NCI-H146 (cell line): ENCODE data around the gene ITGA1.
"Not testable (repeated sequence)": the region's sequence is repeated elsewhere in the genome, so short reads cannot be mapped to it uniquely, and the experiment has no call there.

Experiments used
- DNase-seq: peaks from one replicate; lab custom pipeline; 2025; lab: John Stamatoyannopoulos, UW

ITGA1 gene

DNA sequence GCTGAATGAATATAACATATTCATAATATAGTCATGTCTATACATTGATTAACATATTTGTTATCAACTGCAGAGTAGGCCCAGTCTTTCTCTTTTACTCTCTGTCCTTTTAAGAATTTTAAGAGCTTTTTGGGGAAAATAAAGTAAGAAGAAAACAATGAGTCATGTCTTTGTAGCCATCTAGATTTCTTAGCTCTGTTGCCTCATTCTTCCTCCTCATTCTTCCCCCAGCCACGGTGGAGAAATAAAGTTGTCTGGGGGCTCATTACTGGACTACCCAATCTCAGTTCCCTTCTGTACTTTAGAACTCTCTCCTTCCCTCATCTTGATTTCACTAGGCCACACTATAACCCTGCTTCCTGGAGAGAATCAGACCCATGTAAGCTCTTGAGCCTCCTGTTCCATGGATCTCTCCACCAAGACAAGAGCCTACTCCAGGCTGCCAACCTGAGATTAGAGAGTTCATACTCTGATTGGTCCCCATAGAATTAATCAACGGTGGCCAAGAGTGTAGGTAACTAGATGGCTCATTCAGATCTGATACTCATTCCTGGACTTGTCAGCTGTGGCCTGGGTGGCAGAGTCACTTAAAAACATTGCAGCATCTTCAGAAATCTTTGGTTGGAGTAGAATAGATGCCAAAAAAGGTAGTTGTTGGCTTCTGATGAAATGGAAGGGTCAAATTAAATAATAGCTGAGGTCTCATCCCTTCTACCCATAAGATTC, 44.2 kb downstream of the ITGA1 start:
- DNase-seq = no peak

DNA sequence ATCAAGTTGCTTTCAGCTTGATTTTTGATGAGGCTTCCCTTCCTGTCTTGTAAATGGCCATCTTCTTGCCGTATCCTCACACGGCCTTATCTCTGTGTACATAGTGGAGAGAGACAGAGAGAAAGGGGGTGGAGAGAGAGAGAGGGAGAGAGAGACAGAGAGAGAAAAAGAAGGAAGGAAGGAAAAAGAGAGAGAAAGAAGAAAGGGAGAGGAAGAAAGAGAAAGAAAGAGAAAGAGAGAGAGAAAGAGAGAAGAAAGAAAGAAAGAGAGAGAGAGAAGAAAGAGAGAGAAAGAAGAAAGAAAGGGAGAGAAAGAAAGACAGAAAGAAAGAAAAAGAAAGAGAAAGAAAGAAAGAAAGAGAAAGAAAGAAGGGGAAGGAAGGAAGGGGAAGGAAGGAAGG, 46.6 kb downstream of the ITGA1 start:
- no peak for DNase-seq

DNA sequence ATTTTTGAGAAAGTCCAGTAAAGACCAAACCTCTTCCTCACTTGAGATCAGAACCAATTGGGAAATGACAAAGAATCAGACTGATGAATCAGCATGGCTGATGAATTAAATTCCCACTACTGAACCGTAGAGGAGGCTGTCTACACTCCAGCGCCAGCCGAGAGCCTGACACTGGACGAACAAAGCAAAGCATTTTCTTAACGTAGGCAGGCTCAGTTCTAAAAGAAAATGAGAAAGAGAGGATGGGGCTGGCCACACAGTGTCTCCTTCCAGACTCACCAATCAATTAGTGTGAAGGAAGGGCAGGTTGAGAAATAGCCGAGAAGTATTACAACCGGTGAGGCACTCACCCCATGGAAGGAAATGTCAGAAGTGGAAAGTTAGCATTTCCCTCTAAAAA, 49.4 kb downstream of the ITGA1 start:
- DNase-seq = no peak

DNA sequence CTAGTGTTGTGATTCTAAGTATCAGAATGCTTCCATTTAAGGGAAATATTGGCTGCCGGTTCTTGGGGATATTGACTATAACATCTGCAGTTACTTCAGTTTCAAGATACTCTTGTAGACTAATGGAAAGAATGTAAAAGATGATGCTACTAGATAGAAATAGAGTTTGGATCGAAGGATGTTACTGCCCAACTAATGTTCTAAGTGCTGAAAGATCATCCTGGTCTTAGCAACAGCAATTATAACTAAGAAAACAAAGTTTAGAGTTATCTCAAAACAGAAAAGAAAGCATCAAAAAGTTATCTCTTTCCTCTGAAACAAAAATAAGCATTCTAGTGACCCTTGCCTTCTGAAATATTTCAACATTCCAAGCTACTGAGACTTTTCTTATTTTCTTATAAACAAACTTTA, 49.9 kb downstream of the ITGA1 start:
- no peak for DNase-seq

DNA sequence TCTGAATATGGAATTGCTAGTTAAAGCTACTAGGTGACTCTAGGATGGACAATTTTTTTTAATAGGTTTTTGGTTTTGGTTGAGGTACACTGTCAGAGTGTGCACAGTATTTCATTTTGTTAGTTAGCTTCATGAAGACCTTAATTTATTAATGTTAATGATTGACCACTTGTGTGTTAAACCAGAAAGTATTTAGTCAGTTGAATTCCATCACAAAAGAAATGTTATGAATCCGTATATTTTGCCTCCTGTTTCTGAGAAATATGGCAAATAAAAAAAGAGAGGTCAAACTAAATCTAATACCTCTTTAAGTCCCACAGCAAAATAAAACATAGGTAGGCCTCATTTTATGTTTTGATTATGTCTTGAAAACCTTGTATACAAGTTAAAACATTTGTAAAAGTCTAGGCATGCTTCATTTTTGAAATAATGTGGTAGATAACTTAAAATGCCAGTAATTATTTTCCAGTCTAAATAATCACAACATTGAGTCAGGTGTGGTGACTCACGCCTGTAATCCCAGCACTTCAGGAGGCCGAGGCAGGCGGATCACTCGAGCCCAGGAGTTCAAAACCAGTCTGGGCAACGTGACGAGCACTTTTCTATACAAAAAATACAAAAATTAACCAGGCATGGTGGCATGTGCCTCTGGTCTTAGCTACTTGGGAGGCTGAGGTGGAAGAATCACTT, 50.8 kb downstream of the ITGA1 start:
- no peak for DNase-seq

DNA sequence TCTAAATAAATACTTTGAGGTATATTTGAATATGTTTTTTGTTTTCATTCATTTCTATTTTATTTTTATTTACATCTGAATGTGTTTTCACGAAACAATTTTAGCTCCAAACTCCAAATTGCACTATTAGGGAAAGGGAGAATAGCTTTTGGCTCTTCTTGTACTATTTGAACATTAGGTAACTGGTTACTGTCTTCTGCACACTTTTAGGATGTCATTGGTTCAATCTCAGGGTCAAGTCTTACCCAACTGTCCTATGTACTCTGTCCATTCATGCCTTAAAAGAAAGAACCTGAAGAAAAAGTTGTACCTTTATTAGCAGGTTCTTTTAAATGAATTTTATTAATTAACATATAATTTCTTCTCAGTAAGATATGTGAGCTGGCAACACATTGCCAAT, 51.6 kb downstream of the ITGA1 start:
- DNase-seq = no peak

DNA sequence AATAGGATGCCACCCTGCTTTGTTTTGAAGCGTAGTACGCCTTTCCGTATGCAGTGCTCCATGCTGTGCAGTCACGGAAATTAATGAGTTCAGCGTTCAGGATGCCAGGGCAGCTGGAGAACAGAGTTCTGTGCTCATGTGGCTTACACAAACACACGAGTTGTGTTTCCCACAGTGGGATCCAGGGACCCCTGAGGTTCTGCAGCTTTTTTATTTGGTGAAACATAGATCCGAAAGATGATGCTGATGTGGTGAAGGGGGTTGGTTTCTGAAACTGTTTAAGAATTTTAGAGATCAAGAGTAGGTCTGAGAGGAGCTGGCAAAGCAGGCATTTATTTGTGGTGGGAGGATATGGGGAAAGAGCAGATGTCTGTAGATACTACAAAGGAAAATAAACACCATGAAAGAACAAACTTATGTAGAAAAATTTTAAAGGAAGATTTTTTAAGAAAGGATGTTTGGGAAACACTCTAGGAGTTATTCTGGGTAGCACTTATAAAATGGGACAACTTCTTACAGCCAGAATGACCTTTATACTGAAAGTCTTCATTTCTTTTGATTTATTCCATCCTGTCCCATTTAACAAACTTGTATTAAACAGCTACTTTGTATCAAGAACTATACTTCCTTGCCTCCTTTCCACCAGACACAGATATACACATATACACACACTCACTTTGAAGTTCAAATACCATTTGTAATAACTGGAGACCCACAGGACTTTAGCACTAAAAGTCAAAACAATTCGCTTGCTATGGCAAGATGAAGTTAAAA, 52.7 kb downstream of the ITGA1 start:
- peak; percentile 85 for DNase-seq

DNA sequence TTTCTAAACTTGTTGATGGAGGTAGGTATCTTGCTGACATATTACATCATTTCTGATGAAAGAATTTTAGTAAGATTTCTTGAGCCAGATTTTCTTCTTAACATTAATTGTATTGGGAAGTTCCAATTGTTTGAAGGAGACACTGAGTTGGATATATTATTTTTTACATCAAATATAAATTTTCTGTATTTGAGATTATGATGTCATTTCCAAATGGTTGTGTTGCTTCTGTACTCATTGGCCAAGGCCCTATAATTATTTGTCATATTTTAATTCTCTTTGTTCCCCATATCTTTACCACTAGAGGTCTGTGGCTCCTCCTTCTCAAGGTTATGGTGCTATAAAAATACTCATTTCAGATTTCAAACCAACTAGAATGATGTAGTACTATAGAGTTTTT, 53.4 kb downstream of the ITGA1 start:
- DNase-seq = no peak

DNA sequence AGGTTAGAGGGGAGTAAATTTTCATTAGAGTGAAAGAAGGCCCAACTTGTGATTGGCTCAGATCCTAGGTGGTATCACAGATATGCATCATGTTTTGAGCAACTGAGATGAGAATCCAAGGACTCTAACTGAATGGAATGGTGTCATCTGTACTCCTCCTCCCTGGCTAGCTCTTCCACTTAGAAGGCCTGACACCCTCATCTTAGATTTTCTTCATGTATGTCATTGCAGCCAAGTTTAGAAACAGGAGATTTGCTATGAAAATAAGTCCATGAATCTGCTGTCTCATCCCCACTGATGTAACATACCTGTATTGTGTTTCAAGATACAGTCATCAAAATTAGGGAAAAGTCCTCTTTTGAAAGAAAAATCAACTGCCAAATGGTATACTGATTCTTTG, 54.4 kb downstream of the ITGA1 start:
- no peak for DNase-seq

DNA sequence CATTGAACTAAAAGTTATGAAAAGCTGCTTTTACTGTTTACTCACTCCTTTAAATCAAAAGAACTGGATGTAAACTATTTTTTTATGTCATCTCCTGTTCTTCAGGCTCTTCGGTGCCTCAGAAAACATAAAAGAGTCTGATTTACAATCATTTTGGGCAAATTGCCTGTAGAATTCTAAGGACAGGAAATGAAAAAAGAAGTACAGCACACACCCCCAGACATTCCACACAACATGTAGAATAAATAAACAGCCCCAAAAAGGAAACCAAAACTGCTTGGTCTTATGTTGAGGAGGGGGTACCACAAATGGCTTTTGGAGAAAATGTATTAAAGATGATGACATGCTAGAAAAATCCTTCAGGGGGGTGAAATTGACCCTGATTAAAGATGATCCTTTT, 57.2 kb downstream of the ITGA1 start:
- DNase-seq = no peak

DNA sequence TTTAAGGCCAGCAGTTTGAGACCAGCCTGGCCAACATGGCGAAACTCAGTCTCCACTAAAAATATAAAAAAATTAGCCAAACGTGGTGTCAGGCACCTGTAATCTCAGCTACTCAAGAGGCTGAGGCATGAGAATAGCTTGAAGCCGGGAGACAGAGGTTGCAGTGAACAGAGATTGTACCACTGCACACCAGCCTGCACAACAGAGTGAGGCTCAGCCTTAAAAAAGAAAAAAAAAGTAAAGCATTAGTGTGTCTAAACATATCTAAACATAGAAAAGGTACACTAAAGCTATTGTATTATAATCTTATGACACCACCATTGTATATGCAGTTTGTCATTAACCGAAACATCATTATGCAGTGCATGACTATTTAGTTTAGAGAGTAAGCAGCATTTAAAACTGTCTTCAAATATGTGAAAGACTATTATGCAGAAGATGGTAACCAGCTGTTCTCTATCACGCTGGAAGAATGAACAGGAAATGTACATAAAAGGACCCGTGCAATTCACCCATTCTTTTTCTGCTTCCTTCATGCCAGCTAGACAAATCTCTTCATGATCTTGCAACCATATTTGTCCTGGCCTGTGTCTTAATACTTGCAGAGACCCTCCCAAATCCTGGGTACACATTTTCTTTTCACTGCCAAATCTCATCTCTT, 58.6 kb downstream of the ITGA1 start:
- DNase-seq = peak; percentile 30

DNA sequence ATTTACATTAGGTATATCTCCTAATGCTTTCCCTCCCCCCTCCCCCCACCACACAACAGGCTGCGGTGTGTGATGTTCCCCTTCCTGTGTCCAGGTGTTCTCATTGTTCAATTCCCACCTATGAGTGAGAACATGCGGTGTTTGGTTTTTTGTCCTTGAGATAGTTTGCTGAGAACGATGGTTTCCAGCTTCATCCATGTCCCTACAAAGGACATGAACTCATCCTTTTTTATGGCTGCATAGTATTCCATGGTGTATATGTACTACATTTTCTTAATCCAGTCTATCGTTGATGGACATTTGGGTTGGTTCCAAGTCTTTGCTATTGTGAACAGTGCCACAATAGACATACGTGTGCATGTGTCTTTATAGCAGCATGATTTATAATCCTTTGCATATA, 61.0 kb downstream of the ITGA1 start:
- not testable (repeated sequence) for DNase-seq

DNA sequence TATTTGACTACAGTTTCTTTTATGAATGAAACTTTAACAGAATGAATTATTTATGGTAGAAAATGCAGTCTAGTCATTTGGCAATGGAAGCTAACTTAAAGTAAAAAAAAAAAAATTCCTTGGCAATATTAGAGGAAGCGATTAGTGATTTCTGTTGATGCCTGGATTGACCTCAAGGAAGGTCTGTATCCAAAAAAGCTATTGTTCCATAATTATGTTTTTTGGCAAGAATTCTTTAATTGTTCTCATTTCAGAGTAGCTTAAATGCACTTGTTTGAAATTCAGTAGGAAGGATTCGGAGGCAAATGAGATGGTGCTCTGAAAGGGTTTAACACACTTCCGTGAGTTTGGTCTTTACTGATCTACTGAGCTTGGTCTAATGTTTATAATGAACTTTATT, 61.8 kb downstream of the ITGA1 start:
- no peak for DNase-seq

DNA sequence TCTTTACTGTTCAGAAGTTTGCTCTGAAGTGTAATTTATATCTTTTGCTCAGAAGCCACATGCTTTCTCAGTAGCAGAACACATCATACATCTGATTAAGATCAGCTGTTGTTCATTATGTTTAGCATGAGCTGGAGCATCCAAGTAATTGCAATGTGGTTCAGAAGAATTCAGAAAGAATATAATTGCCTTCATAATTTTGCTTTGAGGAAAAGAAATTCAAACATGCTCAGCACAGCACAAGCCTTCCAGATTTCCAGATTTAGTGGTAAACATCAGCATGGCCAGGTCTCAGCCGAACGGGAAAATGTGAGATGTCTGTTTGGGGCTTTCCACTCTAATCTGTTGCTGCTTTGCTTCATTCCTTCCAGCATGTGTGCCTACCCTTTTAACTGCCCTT, 65.9 kb downstream of the ITGA1 start:
- no peak for DNase-seq

DNA sequence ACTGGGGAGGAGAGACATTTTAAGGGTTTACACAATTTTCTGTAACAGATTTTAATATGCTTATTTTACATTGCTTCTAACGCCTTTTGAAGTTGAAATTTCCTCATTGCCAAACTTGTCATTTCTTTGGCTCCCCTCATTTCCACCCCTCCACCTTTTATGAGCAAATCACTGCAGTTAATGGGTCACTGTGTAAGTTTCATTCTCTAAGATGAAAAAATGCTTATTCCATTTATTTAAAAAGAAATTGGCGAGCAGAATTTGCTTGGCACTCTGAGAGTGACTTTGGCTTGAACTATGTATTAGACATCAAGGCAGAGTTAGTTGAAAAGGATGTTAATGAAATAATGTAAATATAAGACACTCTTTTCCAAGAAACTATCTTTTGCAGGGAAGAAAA, 66.6 kb downstream of the ITGA1 start:
- no peak for DNase-seq

DNA sequence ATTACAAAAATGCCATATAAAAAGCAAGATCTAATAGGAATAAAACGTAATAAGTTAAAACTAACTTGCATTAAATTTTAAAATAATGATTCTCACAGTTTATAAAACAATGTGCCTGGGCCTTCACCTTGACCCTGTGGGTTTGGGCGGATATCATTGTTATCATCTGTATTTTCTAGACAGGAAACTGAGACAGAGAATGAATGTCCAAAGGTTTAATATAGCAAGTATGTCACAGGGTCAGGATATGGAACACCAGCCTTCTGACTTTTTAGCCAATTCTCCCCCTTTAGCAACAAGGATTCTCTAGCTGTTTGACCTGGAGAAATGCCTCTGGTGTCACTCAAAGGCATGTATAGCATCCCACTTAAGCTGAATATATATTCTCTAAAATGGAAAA, 67.2 kb downstream of the ITGA1 start:
- no peak for DNase-seq

DNA sequence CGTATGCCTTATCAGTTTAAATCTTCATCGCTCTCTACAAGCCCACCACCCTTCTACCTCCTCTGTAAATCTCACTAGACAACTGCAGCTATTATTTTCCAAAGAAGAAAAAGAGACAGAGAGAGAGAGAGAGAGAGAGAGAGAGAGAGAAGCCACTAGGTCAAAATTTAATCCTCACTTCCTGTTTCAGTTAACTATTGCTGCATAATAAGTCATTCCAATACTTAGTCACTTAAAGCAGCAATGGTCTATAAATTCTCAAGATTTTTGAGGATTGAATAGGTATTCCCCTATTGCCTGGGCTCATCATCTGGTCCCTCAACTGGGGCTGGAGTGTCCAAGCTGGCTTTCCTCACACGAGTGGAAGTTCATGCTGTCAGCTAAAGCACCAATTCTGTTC, 68.8 kb downstream of the ITGA1 start:
- DNase-seq = no peak

DNA sequence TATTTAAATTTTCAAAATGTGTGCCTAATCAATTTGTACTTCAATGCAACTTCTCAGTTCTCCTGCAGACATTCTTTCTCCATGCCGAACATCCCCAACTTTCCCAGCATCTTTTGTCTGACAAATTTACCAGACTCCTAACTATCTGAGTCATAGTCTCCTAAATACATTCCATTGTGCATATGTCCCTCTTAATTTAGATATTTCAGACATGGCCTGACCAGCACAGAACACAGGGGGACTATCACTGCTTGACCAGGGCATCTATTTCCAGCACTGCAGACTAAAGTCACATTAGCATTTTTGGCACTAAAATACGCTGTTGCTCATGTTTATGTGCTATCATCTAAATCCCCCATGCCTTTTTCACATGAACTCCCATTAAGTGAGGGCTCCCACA, 71.9 kb downstream of the ITGA1 start:
- DNase-seq = no peak

DNA sequence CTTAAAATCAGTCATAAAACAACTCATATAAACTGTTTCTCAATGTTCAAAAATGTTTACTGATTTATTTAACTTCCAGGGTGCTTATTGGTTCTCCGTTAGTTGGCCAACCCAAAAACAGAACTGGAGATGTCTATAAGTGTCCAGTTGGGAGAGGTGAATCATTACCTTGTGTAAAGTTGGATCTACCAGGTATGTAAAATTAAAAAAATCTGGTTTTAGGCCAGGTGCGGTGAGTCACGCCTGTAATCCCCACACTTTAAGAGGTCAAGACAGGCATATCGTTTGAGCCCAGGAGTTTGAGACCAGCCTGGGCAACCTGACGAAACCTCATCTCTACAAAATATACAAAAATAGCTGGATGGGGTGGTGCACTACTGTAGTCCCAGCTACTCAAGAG, 73.7 kb downstream of the ITGA1 start:
- DNase-seq = no peak

DNA sequence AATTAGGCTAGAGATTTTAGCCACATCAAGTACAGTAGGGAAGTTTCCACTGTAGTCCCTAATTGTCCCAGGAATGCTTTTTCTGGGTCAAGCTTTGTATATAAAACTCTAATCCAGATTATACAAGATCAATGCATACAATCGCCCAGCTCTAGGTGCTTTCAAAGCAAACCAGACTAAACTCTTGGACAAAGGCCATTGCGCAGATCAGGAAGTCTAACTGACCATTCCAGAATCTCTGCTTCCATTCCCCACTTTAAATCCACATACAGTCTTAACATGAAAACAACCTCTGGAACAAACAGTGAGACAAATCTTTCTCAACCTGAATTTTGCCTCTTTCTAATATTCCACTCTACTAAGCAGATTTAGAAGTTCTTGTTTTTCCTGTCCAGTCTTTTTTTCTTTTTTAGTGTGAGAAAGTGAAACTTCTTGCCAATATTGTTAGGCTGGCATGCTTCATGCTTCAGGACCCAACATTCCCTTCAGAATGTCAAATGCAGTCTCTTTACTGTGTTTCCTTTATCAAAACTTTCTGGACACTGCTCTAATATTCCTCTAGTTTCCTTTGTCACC, 76.1 kb downstream of the ITGA1 start:
- no peak for DNase-seq

DNA sequence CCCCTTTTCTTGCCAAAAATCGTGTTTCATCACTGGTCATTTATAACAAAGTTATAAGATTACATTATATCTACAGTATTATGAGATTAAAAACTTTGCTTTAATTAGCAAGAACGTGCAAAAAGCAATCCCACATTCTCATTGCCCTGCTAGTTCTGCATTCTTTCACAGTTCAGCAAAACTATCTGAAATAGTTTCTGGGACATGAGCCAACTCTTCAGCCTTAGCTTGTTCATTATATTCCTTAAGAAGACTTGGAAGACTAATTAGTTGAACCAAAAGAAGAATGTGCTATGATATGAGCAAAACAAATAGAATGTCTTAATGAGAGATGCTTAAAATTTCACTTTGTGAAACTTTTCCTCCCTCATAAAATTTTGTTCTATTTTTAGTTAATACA, 76.7 kb downstream of the ITGA1 start:
- no peak for DNase-seq

DNA sequence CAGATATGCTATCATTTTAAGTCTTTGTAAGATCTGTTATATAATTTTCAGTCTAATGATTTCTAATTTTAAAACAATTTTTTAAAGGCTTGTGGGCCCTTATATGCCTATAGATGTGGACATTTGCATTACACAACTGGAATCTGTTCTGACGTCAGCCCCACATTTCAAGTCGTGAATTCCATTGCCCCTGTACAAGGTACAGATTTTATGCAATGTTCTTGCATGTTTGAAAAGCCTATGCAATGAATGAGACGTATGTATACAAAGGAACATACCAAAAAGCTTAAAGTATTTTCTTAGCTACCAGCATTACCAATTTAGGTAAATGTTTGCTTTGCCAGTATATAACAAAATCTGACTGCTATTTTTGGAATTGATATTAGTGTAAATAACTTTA, 77.2 kb downstream of the ITGA1 start:
- no peak for DNase-seq
